Measurements from ENCODE around the gene CFAP97D1.

Gene CFAP97D1

GRCh38 chr17:43820759-43821158 lies 40.5 kb downstream of the CFAP97D1 start:
- TF ChIP-seq CTCF (IDR thresholded peaks at IDR 0.05; ENCODE audit: borderline replicate concordance, extremely low read depth, low read length, poor library complexity, severe bottlenecking): no peak
- no peak for TF ChIP-seq EZH2 (IDR thresholded peaks at IDR 0.05; ENCODE audit: borderline replicate concordance, low read depth, low read length, severe bottlenecking)
- Histone ChIP-seq H2AFZ (ENCODE audit: low read depth, low read length) (no peak overlapping the region), H4K20me1 (ENCODE audit: insufficient read depth, low read length) (no peaks in the 10 kb centered on the region), H3K4me3 (ENCODE audit: low read depth in 1 of 2, low read length in 2 of 2) (no peak overlapping the region), H3K27ac (ENCODE audit: low read length) (no peak overlapping the region), H3K36me3 (ENCODE audit: insufficient read depth, low read length) (no peaks in the 10 kb centered on the region), H3K9me3 (ENCODE audit: insufficient read depth, low read length, severe bottlenecking) (no peaks in the 10 kb centered on the region), H3K4me2 (ENCODE audit: insufficient read depth, low read length) (no peak overlapping the region), H3K27me3 (ENCODE audit: insufficient read depth, low read length, poor library complexity) (peaks cover 5% of the 10 kb centered on the region), H3K4me1 (ENCODE audit: insufficient read depth, low read length) (no peaks in the 10 kb centered on the region), H3K9ac (ENCODE audit: low read depth, low read length) (no peak overlapping the region), H3K79me2 (ENCODE audit: insufficient read depth, low read length) (no peaks in the 10 kb centered on the region)
- ATAC-seq (ENCODE audit: insufficient read depth, low read depth) (no peak), DNase-seq (no peak)

GRCh38 chr17:43822570-43823190 lies 42.4 kb downstream of the CFAP97D1 start:
- TF ChIP-seq EZH2 (IDR thresholded peaks at IDR 0.05; ENCODE audit: borderline replicate concordance, low read depth, low read length, severe bottlenecking): no peak
- H3K4me1 ChIP-seq (ENCODE audit: insufficient read depth, low read length): no peaks in the 10 kb centered on the region
- H3K9ac ChIP-seq (ENCODE audit: low read depth, low read length): no peak overlapping the region
- ATAC-seq (ENCODE audit: insufficient read depth, low read depth) (no peak), DNase-seq (no peak)
- no peaks in the 10 kb centered on the region for H3K79me2 ChIP-seq (ENCODE audit: insufficient read depth, low read length)
- H3K9me3 ChIP-seq (ENCODE audit: insufficient read depth, low read length, severe bottlenecking): no peaks in the 10 kb centered on the region
- no peak overlapping the region for H3K27ac ChIP-seq (ENCODE audit: low read length)
- no peaks in the 10 kb centered on the region for H4K20me1 ChIP-seq (ENCODE audit: insufficient read depth, low read length)
- peaks cover 5% of the 10 kb centered on the region for H3K27me3 ChIP-seq (ENCODE audit: insufficient read depth, low read length, poor library complexity)
- no peak overlapping the region for H2AFZ ChIP-seq (ENCODE audit: low read depth, low read length)
- no peak overlapping the region for H3K4me3 ChIP-seq (ENCODE audit: low read depth in 1 of 2, low read length in 2 of 2)
- no peak overlapping the region for H3K4me2 ChIP-seq (ENCODE audit: insufficient read depth, low read length)
- H3K36me3 ChIP-seq (ENCODE audit: insufficient read depth, low read length): no peaks in the 10 kb centered on the region

GRCh38 chr17:43823350-43824084 lies 43.3 kb downstream of the CFAP97D1 start:
- no peaks in the 10 kb centered on the region for H3K9me3 ChIP-seq (ENCODE audit: insufficient read depth, low read length, severe bottlenecking)
- no peaks in the 10 kb centered on the region for H3K79me2 ChIP-seq (ENCODE audit: insufficient read depth, low read length)
- no peak overlapping the region for H3K27ac ChIP-seq (ENCODE audit: low read length)
- H3K4me1 ChIP-seq (ENCODE audit: insufficient read depth, low read length): no peaks in the 10 kb centered on the region
- H3K36me3 ChIP-seq (ENCODE audit: insufficient read depth, low read length): no peaks in the 10 kb centered on the region
- no peak overlapping the region for H3K4me2 ChIP-seq (ENCODE audit: insufficient read depth, low read length)
- H2AFZ ChIP-seq (ENCODE audit: low read depth, low read length): no peak overlapping the region
- no peak overlapping the region for H3K4me3 ChIP-seq (ENCODE audit: low read depth in 1 of 2, low read length in 2 of 2)
- DNase-seq: no peak
- ATAC-seq (ENCODE audit: insufficient read depth, low read depth): no peak
- no peak for TF ChIP-seq EZH2 (IDR thresholded peaks at IDR 0.05; ENCODE audit: borderline replicate concordance, low read depth, low read length, severe bottlenecking)
- TF ChIP-seq CTCF (IDR thresholded peaks at IDR 0.05; ENCODE audit: borderline replicate concordance, extremely low read depth, low read length, poor library complexity, severe bottlenecking): no peak
- no peak overlapping the region for H3K9ac ChIP-seq (ENCODE audit: low read depth, low read length)
- H4K20me1 ChIP-seq (ENCODE audit: insufficient read depth, low read length): no peaks in the 10 kb centered on the region
- peaks cover 5% of the 10 kb centered on the region for H3K27me3 ChIP-seq (ENCODE audit: insufficient read depth, low read length, poor library complexity)

- H4K20me1 ChIP-seq (ENCODE audit: insufficient read depth, low read length): no peaks in the 10 kb centered on the region
- no peak overlapping the region for H2AFZ ChIP-seq (ENCODE audit: low read depth, low read length)
- no peak overlapping the region for H3K4me2 ChIP-seq (ENCODE audit: insufficient read depth, low read length)
These were observed 45.3 kb downstream of the CFAP97D1 start for GRCh38 chr17:43825567-43825966.

More at GRCh38 chr17:43825567-43825966, 45.3 kb downstream of the CFAP97D1 start:
- H3K4me1 ChIP-seq (ENCODE audit: insufficient read depth, low read length): no peaks in the 10 kb centered on the region
- TF ChIP-seq EZH2 (IDR thresholded peaks at IDR 0.05; ENCODE audit: borderline replicate concordance, low read depth, low read length, severe bottlenecking): no peak
- TF ChIP-seq CTCF (IDR thresholded peaks at IDR 0.05; ENCODE audit: borderline replicate concordance, extremely low read depth, low read length, poor library complexity, severe bottlenecking): no peak
- H3K9ac ChIP-seq (ENCODE audit: low read depth, low read length): no peak overlapping the region
- DNase-seq (no peak), ATAC-seq (ENCODE audit: insufficient read depth, low read depth) (no peak)
- H3K4me3 ChIP-seq (ENCODE audit: low read depth in 1 of 2, low read length in 2 of 2): no peak overlapping the region
- H3K36me3 ChIP-seq (ENCODE audit: insufficient read depth, low read length): no peaks in the 10 kb centered on the region
- H3K27me3 ChIP-seq (ENCODE audit: insufficient read depth, low read length, poor library complexity): peaks cover 9% of the 10 kb centered on the region
- H3K9me3 ChIP-seq (ENCODE audit: insufficient read depth, low read length, severe bottlenecking): no peaks in the 10 kb centered on the region
- H3K79me2 ChIP-seq (ENCODE audit: insufficient read depth, low read length): no peaks in the 10 kb centered on the region
- no peak overlapping the region for H3K27ac ChIP-seq (ENCODE audit: low read length)

Measured in DND-41 (cell line).